ENCODE results near the gene PRDM12. TPM values are rescaled to one million over a fixed set of nuclear protein-coding genes. Genes with fewer than 3 reads are reported as not detected.

PRDM12 gene
- total RNA-seq, 4 donors from 2014 or later: not detected

- Histone ChIP-seq H3K36me3 (peaks cover 0 to 4% (median 0%) of the 10 kb centered on the region in 3 donors), H3K27me3 (no peaks in the 10 kb centered on the region), H3K4me1 (peaks cover 0 to 22% (median 4%) of the 10 kb centered on the region in 4 donors), H3K9me3 (peaks cover 0 to 3% (median 0%) of the 10 kb centered on the region in 4 donors), H3K27ac (no peak overlapping the region), H3K4me3 (no peak overlapping the region)
- 52 to 65% methylated on average over 2 of the region's 2 CpGs for WGBS, 2 donors
- no peak for DNase-seq (ENCODE audit: low spot score in 2 of 2)
- TF ChIP-seq POLR2A (IDR thresholded peaks at IDR 0.05): no peak
- no peak for TF ChIP-seq EP300 (IDR thresholded peaks at IDR 0.05)
- no peak for TF ChIP-seq CTCF (IDR thresholded peaks at IDR 0.05)
Observed at GRCh38 chr9:130732136-130732535, 67.7 kb downstream of the PRDM12 start.

Small RNA genes lying within 50 kb of the gene (small RNA-seq; reads per million reads assigned to genes)
- gene AL359092.1: not detected
- not detected for gene MIR6856

Other genes starting within 250 kb of the PRDM12 start
- 100 to 1,000 TPM; 170 to 375 (median 297) TPM for gene ASS1, start 219.6 kb upstream of the PRDM12 start, total RNA-seq
- 10 to 100 TPM; 33.1 to 59.9 (median 37.8) TPM for gene FUBP3, start 85.0 kb upstream of the PRDM12 start, total RNA-seq
- 10 to 100 TPM; 17.3 to 26.7 (median 24.9) TPM for gene EXOSC2, start 29.2 kb downstream of the PRDM12 start, total RNA-seq
- gene ABL1, start 170.7 kb downstream of the PRDM12 start, total RNA-seq: 100 to 1,000 TPM in 1 of 4 donors, 10 to 100 TPM in 3; 58.0 to 105 (median 78.6) TPM
- gene QRFP, start 232.2 kb downstream of the PRDM12 start, total RNA-seq: not detected